HG03280 (cell line): ENCODE measurements around the gene DLK1.

Experiments used
- ATAC-seq: cut with Tn5 transposase; IDR thresholded peaks from one replicate; pipeline ENCODE4 v1.9.1; 2021; ENCODE audit warnings: mild to moderate bottlenecking, moderate library complexity; ENCODE audit not compliant: unreplicated experiment

DLK1 gene

DNA sequence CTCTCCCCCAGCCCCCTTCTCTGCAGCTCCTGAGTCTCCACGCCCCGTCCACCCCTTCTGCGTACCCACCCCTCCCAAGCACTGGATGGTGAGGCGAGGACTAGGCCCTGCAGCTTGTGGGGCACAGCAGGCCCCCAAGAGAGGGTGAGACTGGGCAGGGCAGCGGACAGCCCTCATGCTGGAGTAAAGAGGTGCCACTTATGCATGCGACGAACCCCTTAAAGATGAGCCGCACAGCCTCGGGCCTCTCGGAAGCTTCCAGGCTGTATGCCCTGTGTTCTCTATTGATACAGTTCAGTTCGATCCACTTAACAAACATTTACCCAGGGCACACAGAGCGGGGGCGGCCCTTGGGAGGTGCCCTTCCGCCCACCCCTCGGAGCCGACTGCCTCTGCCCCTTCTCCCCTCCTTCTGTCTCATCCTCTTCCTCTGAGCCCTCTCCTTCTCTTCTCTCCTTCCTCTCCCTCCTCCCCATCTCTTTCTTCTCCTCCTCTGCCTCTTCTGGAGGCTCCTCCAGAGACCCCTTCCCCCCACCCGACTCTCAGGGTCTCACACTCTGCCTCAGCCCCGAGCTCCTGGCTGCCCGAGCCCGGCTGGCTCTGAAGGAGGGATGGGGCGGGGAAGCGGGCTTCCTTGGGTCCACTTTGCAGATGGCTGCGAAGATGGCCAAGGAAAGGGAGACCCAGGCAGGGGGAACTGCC, 32.7 kb upstream of the DLK1 start:
- ATAC-seq, result no peak

- no peak for ATAC-seq
These were observed 31.9 kb upstream of the DLK1 start for GRCh38 chr14:100694579-100695422.

DNA sequence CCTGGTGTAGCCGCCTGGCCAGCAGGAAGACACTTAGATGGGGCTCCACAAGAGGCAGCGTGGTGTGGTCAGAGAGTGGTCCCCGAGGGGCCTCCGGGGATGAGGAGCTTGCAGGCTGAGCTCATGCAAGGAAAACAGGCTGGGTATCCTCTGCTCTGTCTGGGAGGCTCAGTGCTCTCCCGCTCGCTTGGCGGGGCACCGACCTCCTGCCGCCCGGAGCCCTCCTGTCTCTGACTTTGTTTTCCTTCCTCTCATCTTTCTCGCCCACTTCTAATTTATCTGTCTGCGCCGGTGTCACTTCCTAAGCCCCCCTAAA, 31.3 kb upstream of the DLK1 start:
- no peak for ATAC-seq

- no peak for ATAC-seq
These were observed 30.7 kb upstream of the DLK1 start for GRCh38 chr14:100696008-100696407.

DNA sequence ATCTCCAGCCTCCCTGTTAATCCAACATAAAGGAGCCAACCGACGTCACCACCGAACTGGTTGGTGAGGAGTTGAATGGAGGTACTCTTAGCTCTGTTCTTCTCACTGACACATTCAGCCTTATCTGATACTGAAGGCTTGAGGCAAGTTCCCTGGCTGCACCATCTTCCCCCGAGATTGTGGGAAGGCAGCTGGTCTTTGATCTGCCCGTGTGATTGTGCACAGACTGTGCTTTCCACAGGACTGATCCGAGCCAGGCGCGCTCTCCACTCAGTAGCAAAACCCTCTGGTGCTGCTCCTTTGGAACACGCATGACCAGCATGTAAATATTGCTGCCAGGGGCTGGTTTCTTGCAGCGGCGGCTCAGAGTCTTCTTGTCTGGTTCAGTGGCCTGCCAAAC, 30.1 kb upstream of the DLK1 start:
- no peak for ATAC-seq

DNA sequence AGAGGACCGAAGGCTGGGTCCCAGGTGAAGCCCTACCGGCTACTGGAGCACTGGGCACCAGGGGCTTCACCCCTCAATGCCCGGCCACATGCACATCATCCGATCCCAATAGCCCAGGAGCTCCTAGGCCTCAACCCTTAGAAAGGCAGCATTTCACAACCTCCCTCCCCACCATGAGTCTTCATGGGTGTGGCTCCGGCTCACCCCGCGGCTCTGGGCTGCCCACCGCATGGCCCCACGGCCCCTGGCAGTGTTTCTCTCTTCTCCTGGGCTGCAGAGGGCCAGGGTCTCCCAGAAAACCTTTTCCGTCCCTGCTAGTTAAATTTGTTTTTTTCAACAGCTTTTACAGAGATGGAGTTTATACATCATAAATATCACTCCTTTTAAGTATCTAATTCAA, 28.6 kb upstream of the DLK1 start:
- ATAC-seq, result no peak

GRCh38 chr14:100698666-100699448, 27.8 kb upstream of the DLK1 start:
- ATAC-seq, result no peak

- no peak for ATAC-seq
These were observed 25.4 kb upstream of the DLK1 start for GRCh38 chr14:100701314-100701713.

DNA sequence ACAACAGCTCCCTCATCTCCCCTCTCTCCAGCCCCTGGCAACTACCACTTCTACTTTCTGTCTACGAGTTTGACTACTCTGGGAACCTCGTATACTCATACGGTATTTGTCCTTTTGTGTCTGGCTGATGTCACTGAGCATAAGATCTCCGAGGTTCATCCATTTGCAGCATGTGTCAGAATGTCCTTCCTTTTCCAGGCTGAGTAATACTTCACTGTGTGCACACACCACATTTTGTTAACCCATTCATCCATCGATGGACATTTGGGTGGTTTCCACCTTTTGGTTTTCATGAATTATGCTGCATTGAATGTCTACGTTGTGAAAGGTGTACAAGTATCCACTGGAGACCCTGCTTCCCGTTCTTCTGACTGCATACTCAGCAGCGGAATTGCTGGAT, 24.1 kb upstream of the DLK1 start:
- no peak for ATAC-seq

DNA sequence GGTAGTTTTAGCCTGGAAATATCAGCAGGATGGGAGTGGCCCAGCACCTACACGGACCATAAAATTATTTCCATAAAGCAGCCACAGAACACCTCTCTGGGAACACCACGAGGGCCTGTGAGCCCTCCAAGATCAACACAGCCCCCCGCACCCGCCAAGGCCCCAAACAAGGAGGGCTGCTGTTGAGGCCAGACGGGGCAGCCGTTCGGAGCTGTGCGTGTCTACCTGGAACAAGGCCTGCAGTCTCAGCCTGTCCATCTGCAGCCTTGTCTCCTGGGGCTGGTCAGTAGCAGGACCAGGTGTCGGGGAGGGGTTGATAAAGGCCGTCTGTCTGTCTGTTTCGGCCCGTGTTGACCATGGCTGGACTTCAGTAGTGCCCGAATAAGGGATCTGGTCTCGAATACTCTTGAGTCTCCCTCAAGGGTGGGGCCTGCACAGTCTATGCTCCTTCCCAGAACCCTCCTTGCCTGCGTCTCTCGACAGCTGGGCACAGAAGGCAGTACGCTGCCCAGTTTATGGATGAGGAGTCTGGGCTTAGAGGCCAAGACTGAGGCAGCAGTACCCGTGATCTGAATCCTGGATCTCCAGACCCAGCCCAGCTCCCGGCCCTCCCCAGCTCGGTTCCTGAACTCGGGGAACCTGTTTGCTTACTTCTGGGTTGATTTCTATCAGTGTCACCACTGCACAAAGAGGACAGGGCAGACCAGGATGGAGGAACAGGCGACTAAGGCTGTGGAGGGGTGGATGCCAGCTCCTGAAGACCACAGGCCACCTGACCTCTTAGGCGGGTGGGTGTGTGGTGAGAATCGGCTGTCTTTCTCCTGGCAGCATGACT, 23.1 kb upstream of the DLK1 start:
- no peak for ATAC-seq

- ATAC-seq, result no peak
These were observed 20.5 kb upstream of the DLK1 start for GRCh38 chr14:100706200-100706599.

GRCh38 chr14:100706860-100707259, 19.8 kb upstream of the DLK1 start:
- ATAC-seq, result no peak

GRCh38 chr14:100708425-100709288, 18.0 kb upstream of the DLK1 start:
- no peak for ATAC-seq

DNA sequence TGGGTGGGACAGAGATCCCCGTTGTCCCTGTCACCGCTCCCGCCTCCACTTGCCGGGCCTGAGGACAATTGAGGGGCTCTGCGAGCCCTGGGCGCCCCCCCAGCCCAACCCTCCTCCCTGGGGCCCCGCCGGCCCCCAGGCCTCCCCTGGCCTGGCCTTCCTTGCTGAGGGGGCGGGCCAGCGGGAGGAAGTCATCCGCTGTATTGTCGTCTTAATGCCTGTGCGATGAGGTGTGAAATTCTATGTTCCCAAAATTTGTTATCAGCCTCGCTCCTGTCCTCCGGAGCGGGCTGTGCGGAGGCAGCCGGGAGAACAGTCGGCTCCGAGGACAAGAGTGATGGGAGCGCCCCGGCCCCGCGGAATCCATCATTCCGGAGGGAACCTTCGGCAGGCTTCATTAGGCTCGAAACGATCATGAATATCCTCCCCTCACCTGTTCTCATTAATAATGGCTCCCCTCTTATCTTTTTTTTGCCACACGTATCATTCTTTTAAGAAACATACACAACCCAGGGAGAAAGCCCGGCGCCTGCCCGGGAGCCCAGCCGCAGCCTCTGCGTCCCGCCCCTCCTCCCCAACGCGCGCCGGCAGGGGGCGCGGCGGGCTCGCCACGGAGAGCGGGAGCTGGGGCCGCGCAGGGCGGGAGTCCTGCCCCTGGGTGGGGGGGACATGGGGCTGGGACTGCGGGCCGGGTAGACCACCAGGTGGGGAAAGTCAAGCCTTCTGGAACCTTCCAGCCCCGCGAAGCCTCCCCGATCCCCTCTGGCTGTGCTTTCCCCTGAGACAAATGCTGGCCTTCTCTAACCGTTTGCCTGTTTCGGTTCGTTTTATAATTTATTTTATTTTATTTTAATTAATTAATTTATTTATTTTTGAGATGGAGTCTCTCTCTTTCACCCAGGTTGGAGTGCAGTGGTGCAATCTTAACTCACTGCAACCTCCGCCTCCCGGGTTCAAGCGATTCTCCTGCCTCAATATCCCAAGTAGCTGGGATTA, 17.1 kb upstream of the DLK1 start:
- no peak for ATAC-seq

DNA sequence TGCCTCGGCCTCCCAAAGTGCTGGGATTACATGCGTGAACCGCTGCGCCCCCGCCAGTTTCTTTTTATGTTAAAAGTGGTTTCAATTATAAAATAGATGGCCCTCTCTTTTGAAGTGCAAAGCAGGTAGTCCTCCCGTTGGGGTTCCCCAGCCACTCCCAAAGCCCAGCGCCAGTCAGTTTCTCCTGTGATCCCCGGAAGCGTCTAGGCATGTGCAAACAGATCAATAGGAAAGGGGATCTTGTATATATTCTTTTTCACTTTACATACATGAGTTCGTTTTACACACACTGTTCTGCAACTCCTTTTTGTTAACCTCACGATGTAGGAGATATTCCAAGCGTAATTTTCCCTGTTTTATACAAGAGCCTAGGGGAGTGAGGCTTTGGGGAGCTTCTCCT, 16.3 kb upstream of the DLK1 start:
- ATAC-seq, result no peak

DNA sequence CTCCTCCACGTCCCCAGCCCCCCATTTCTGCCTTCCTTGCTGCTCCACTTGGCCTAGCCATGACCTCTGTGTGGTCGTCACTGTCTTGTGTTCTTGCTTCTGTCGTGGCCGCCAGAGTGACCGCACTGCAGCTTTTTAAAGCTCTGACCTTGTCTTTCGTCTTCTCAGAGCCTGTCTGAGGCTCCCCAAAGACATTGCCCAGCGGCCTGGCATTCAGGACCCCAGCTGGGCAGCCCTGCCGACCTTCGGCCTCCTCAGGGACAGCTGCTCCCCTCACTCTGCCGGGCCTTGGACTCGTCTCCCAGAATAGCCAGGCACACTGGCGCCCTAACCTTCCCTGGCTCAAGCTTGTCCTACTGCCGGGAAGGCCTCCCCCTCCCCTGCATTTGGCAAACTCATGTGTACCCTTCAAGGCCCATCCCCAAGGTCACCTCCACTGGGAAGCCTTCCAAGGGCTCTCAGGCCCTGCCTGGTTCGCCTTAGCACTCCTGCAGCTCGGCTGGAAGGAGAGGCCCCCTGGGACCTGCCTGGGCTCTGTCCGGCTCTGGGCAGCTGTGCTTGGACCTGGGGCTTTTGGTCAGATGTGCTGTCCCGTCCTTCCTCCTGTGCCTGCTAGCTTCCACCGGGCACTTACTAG, 15.7 kb upstream of the DLK1 start:
- ATAC-seq, result no peak

GRCh38 chr14:100711493-100711892, 15.2 kb upstream of the DLK1 start:
- no peak for ATAC-seq

DNA sequence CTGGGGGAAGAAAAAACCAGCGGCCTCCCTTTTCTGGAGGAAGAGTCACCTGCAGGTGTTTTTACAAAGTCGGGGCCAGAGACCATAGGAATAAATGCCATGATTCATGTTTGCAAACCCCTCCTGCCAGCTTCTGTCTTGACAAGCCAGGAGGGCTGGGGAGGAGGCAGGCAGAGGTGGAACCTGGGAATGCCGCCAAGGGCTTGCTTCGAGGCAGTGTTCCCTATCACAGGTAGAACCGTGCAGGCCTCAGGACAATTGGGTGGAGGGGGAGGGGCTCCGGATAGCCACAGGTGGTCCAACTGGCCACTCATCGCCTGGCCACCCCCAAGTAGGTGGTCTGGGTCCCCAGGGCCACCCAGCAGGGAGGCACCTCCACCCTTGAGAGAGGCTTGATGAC, 14.2 kb upstream of the DLK1 start:
- no peak for ATAC-seq
